Loucy (cell line): Measurements from ENCODE around the gene DCBLD2.

Source experiments
- H2AFZ ChIP-seq: fragments of 200-600 bp; sonication (generic); 2 replicates; pipeline ENCODE4 v1.6.0; 2016; ENCODE audit warnings: antibody characterized with exemption, mild to moderate bottlenecking, low read length, moderate library complexity
- H3F3A ChIP-seq: fragments of 200-600 bp; 2 replicates; pipeline ENCODE4 v1.6.0; 2016; ENCODE audit warnings: antibody characterized with exemption, low read depth, mild to moderate bottlenecking
- H3K27me3 ChIP-seq: fragments of 200-600 bp; sonication (generic); 2 replicates; pipeline ENCODE4 v1.6.1; 2014; ENCODE audit warnings: low read length, mild to moderate bottlenecking; ENCODE audit not compliant: insufficient read depth, poor library complexity, severe bottlenecking
- H3K36me3 ChIP-seq: fragments of 200-600 bp; sonication (generic); 2 replicates; pipeline ENCODE4 v1.6.1; 2016; ENCODE audit warnings: low read length; ENCODE audit not compliant: insufficient read depth
- H3K4me1 ChIP-seq: fragments of 200-600 bp; sonication (generic); 2 replicates; pipeline ENCODE4 v1.5.1; 2014; ENCODE audit warnings: low read length, mild to moderate bottlenecking; ENCODE audit not compliant: insufficient read depth, poor library complexity, severe bottlenecking
- H3K4me2 ChIP-seq: fragments of 200-600 bp; sonication (generic); 2 replicates; pipeline ENCODE4 v1.6.0; 2014; ENCODE audit warnings: antibody characterized with exemption, low read length, low read depth, mild to moderate bottlenecking; ENCODE audit not compliant: poor library complexity, severe bottlenecking
- H3K4me3 ChIP-seq: fragments of 200-600 bp; sonication (generic); 2 replicates; pipeline ENCODE4 v1.5.1; 2014; ENCODE audit warnings: low read length, mild to moderate bottlenecking, mixed read lengths; ENCODE audit not compliant: poor library complexity, severe bottlenecking
- H3K79me2 ChIP-seq: fragments of 200-600 bp; sonication (generic); 2 replicates; pipeline ENCODE4 v1.6.1; 2014; ENCODE audit warnings: low read length; ENCODE audit not compliant: insufficient read depth
- H3K9ac ChIP-seq: fragments of 200-600 bp; sonication (generic); 2 replicates; pipeline ENCODE4 v1.6.0; 2014; ENCODE audit warnings: mild to moderate bottlenecking, low read depth, low read length, moderate library complexity; ENCODE audit not compliant: poor library complexity, severe bottlenecking
- H3K9me2 ChIP-seq: fragments of 200-600 bp; sonication (generic); replicated peaks from 2 replicates; pipeline ENCODE4 v1.6.1; 2016; ENCODE audit warnings: low read depth, low read length, mixed read lengths
- H3K9me3 ChIP-seq: fragments of 200-600 bp; sonication (generic); 2 replicates; pipeline ENCODE4 v1.6.1; 2014; ENCODE audit warnings: mild to moderate bottlenecking, antibody characterized with exemption, low read length, low read depth; ENCODE audit not compliant: insufficient read depth
- H4K20me1 ChIP-seq: fragments of 200-600 bp; sonication (generic); 2 replicates; pipeline ENCODE4 v1.6.0; 2014; ENCODE audit warnings: antibody characterized with exemption, low read length, mild to moderate bottlenecking; ENCODE audit not compliant: insufficient read depth, poor library complexity, severe bottlenecking
- EZH2phosphoT487 ChIP-seq: fragments of 200-600 bp; IDR thresholded peaks from 2 replicates; pipeline ENCODE4 v1.6.1; 2018; ENCODE audit warnings: antibody characterized with exemption, mild to moderate bottlenecking, moderate library complexity, borderline replicate concordance
- TF ChIP-seq, protein P1 (sequence below): fragments of 200-600 bp; sonication (generic); conservative IDR thresholded peaks from 2 replicates; pipeline ENCODE4 v1.5.1; 2014; ENCODE audit warnings: mild to moderate bottlenecking, antibody characterized with exemption, low read length

The DCBLD2 gene

DNA sequence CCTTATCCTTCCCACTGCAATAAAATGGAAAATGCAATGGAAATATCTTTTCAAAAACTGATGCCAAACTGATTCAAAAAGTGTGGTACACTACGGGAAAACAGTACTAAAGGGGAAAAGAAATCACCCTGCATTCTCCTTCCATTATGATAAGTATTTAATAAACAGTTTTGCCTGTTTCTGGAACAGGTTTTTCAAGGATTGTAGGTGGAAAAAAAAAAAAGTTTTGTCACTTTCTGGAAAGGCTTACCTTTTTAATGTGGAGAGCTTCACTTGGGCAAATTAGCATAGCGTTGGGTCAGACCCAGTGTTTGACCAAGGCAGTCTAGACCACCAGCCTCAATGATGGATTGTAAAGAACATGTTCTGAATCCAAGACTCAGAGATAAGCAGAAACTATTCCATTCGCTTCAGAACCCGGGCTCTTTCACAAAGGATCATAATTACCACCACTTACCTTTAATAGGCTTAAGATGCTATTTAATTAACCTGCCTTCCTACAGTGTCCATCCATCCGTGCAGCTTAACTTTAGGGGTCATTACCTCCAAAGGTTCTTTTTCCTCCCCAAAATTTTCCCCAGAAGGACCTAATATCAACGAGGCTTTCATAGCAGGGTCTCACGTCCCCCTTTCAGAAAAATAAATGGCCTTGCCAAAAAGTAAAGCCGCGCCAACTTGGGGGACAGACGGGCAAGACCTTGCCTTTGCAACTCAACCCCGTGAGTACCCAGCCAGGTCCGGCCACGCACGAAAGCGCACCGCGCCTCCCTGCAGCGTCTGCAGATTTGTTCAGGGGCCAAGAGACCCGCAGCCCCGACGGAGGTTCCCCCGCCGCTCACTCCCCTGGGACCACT lies 1.0 kb downstream of the DCBLD2 start:
- Histone ChIP-seq H3K27me3 (no peaks in the 10 kb centered on the region), H4K20me1 (peaks cover 14% of the 10 kb centered on the region), H3K9me3 (no peaks in the 10 kb centered on the region), H3K36me3 (no peaks in the 10 kb centered on the region), H3K4me3 (peak overlapping the region; percentile 83), H2AFZ (peak overlapping the region; percentile 92), H3K9ac (peak overlapping the region; percentile 73), H3K4me1 (peaks cover 30% of the 10 kb centered on the region), H3K9me2 (no peaks in the 10 kb centered on the region), H3F3A (no peaks in the 10 kb centered on the region), H3K79me2 (peaks cover 15% of the 10 kb centered on the region; the same call in 1 of the 2 replicates), H3K4me2 (peak overlapping the region; percentile 96)
- TF ChIP-seq EZH2phosphoT487: no peak
- TF ChIP-seq, protein P1, sequence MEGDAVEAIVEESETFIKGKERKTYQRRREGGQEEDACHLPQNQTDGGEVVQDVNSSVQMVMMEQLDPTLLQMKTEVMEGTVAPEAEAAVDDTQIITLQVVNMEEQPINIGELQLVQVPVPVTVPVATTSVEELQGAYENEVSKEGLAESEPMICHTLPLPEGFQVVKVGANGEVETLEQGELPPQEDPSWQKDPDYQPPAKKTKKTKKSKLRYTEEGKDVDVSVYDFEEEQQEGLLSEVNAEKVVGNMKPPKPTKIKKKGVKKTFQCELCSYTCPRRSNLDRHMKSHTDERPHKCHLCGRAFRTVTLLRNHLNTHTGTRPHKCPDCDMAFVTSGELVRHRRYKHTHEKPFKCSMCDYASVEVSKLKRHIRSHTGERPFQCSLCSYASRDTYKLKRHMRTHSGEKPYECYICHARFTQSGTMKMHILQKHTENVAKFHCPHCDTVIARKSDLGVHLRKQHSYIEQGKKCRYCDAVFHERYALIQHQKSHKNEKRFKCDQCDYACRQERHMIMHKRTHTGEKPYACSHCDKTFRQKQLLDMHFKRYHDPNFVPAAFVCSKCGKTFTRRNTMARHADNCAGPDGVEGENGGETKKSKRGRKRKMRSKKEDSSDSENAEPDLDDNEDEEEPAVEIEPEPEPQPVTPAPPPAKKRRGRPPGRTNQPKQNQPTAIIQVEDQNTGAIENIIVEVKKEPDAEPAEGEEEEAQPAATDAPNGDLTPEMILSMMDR: no peak

DNA sequence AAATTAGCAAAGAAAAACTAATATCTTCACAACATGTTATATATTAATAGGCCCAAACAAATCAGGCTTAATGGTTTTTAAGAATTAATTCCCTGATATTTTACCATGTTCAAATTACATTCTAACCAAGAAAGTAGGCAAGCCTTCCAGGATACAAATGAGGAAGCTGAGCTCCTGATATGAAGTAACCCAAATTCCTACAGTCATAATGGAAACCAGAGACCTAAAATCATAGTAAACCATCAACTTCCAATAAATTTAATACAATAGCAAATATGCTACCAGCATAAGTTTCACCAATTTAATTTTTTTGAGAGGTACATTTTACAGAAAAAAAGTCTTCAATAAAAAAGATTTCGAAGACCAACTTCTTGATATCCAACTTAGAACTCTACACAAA lies 3.8 kb downstream of the DCBLD2 start:
- TF ChIP-seq, protein P1: no peak
- no peak for TF ChIP-seq EZH2phosphoT487
- no peak overlapping the region for H3K9ac ChIP-seq
- no peaks in the 10 kb centered on the region for H3K27me3 ChIP-seq
- H3K79me2 ChIP-seq: peaks cover 15% of the 10 kb centered on the region; the same call in 1 of the 2 replicates
- no peaks in the 10 kb centered on the region for H3F3A ChIP-seq
- peaks cover 14% of the 10 kb centered on the region for H4K20me1 ChIP-seq
- no peaks in the 10 kb centered on the region for H3K36me3 ChIP-seq
- H2AFZ ChIP-seq: no peak overlapping the region
- peak overlapping the region; percentile 23 for H3K4me2 ChIP-seq
- H3K9me2 ChIP-seq: no peaks in the 10 kb centered on the region
- H3K9me3 ChIP-seq: no peaks in the 10 kb centered on the region
- peak overlapping the region; percentile 16 for H3K4me3 ChIP-seq
- H3K4me1 ChIP-seq: peaks cover 30% of the 10 kb centered on the region

DNA sequence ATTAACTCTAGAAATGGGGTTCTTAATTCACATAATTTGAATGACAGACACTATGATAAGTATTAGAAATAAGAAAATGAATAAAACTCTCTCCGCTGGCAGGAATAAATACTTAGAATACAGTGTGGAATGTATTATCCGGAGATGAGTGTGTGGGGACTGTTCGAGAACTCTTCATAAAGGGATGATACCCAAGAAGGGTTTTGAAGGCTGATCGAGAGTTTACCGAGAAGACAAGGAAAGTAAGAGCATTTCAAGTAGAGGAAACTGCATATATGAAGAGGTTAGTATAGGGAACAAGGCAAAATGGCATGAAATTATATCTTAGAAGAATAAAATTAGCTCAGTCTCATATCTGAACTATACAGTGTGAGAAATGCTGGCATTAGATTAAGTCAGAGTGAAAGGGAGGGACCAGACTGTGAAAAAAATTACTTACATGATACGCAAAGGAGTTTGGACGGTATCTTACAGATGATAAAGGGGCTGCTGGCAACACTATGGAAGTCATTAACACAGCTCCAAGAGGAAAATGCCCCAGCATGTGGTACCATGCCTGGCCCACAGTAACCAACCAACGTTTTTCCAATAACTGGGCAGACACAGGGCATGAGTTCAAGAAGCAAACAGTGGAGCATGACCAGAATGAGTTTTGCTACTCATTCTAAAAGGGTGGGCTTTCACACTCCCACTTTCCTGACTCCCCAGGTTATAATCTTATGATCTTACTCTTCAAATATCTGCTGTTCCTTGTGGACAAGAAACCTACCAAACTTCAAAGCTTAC lies 6.5 kb downstream of the DCBLD2 start:
- no peaks in the 10 kb centered on the region for H3K36me3 ChIP-seq
- H2AFZ ChIP-seq: no peak overlapping the region
- peaks cover 2% of the 10 kb centered on the region; the same call in 1 of the 2 replicates for H3K79me2 ChIP-seq
- no peak overlapping the region for H3K9ac ChIP-seq
- no peaks in the 10 kb centered on the region for H3K9me3 ChIP-seq
- H3K9me2 ChIP-seq: no peaks in the 10 kb centered on the region
- no peaks in the 10 kb centered on the region for H3F3A ChIP-seq
- no peaks in the 10 kb centered on the region for H3K27me3 ChIP-seq
- no peak overlapping the region for H3K4me3 ChIP-seq
- TF ChIP-seq, protein P1: no peak
- no peak for TF ChIP-seq EZH2phosphoT487
- H3K4me1 ChIP-seq: peaks cover 14% of the 10 kb centered on the region
- H3K4me2 ChIP-seq: no peak overlapping the region
- peaks cover 14% of the 10 kb centered on the region for H4K20me1 ChIP-seq
